K562 (cell line): Measurements from ENCODE around the gene LCN1. TPM values are rescaled to one million over a fixed set of nuclear protein-coding genes. Genes with fewer than 3 reads are reported as not detected.

Source experiments
- BCL6 ChIP-seq: fragments of 250-450 bp; sonication (Bioruptor Pico); IDR thresholded peaks from 2 replicates; pipeline ENCODE4 v1.4.0; 2020
- BDP1 ChIP-seq: IDR thresholded peaks from 3 replicates; pipeline ENCODE4 v1.6.1; 2011; ENCODE audit not compliant: insufficient read length, insufficient read depth
- STAT5A ChIP-seq: IDR thresholded peaks from 2 replicates; pipeline ENCODE4 v1.6.1; 2012; ENCODE audit warnings: low read length, inconsistent platforms, borderline replicate concordance
- TEAD4 ChIP-seq, 2 experiments: sonication (generic) in 1 of 2; formaldehyde crosslinking in 1 of 2; IDR thresholded peaks; 2 replicates each; pipeline versions ENCODE4 v1.6.1 to v1.8.0; 2012 to 2022; ENCODE audit warnings: borderline replicate concordance in 1 of 2, inconsistent platforms in 1 of 2, low read length in 1 of 2, mild to moderate bottlenecking in 1 of 2, missing genetic modification reagents in 1 of 2
- ZFX ChIP-seq: sonication (generic); formaldehyde crosslinking; IDR thresholded peaks from 2 replicates; pipeline ENCODE4 v1.8.0; 2022; ENCODE audit warnings: mild to moderate bottlenecking, missing genetic modification reagents, moderate library complexity
- ZNF408 ChIP-seq: fragments of 250-450 bp; sonication (Bioruptor Pico); IDR thresholded peaks from 2 replicates; pipeline ENCODE4 v1.4.0; 2020; ENCODE audit warnings: low read depth, mild to moderate bottlenecking, moderate library complexity
- polyA plus RNA-seq, 8 experiments: library from polyadenylated mRNA; depleted of rRNA in 4 of 8; stranded (reverse) in 5 of 8; unstranded in 3 of 8; fragments of >200 nt; fragmentation: Nextera tagmentation in 2 of 8; fragmentation: Illumina TruSeq in 1 of 8; extraction: Ambion mirVana in 2 of 8; extraction: Trizol in 1 of 8; gene quantifications; 2 replicates each; pipeline versions ENCODE4 v1.2.1 to v1.2.3, GENCODE V29; 2011 to 2014; ENCODE audit warnings: inconsistent platforms in 1 of 8, missing spikeins in 1 of 8
- total RNA-seq, 7 experiments: library from RNA; depleted of rRNA in 6 of 7; stranded (reverse); fragments of >200 nt in 6 of 7; fragmentation: Illumina TruSeq in 2 of 7; extraction: Trizol in 2 of 7; gene quantifications; 2 replicates each; pipeline versions ENCODE4 v1.2.1 to v1.2.3, GENCODE V29; 2011 to 2021; ENCODE audit warnings: low replicate concordance in 1 of 7
- TF ChIP-seq, protein P1 (sequence below): fragments of 450-650 bp; IDR thresholded peaks from 2 replicates; pipeline ENCODE4 v1.6.1; 2016; ENCODE audit warnings: mild to moderate bottlenecking, moderate library complexity

Gene LCN1
- total and polyA plus RNA-seq, 9 of the 15 experiments (the other 6 are each of a cell fraction or from before 2014, with no cell fraction given): not detected

- TF ChIP-seq TEAD4 (IDR thresholded peaks at IDR 0.05; ENCODE audit: low read length): no peak
- no peak for TF ChIP-seq TEAD4 (CRISPR knock-in tag; IDR thresholded peaks at IDR 0.05; ENCODE audit: borderline replicate concordance)
- no peak for TF ChIP-seq ZFX
- TF ChIP-seq, protein P1, sequence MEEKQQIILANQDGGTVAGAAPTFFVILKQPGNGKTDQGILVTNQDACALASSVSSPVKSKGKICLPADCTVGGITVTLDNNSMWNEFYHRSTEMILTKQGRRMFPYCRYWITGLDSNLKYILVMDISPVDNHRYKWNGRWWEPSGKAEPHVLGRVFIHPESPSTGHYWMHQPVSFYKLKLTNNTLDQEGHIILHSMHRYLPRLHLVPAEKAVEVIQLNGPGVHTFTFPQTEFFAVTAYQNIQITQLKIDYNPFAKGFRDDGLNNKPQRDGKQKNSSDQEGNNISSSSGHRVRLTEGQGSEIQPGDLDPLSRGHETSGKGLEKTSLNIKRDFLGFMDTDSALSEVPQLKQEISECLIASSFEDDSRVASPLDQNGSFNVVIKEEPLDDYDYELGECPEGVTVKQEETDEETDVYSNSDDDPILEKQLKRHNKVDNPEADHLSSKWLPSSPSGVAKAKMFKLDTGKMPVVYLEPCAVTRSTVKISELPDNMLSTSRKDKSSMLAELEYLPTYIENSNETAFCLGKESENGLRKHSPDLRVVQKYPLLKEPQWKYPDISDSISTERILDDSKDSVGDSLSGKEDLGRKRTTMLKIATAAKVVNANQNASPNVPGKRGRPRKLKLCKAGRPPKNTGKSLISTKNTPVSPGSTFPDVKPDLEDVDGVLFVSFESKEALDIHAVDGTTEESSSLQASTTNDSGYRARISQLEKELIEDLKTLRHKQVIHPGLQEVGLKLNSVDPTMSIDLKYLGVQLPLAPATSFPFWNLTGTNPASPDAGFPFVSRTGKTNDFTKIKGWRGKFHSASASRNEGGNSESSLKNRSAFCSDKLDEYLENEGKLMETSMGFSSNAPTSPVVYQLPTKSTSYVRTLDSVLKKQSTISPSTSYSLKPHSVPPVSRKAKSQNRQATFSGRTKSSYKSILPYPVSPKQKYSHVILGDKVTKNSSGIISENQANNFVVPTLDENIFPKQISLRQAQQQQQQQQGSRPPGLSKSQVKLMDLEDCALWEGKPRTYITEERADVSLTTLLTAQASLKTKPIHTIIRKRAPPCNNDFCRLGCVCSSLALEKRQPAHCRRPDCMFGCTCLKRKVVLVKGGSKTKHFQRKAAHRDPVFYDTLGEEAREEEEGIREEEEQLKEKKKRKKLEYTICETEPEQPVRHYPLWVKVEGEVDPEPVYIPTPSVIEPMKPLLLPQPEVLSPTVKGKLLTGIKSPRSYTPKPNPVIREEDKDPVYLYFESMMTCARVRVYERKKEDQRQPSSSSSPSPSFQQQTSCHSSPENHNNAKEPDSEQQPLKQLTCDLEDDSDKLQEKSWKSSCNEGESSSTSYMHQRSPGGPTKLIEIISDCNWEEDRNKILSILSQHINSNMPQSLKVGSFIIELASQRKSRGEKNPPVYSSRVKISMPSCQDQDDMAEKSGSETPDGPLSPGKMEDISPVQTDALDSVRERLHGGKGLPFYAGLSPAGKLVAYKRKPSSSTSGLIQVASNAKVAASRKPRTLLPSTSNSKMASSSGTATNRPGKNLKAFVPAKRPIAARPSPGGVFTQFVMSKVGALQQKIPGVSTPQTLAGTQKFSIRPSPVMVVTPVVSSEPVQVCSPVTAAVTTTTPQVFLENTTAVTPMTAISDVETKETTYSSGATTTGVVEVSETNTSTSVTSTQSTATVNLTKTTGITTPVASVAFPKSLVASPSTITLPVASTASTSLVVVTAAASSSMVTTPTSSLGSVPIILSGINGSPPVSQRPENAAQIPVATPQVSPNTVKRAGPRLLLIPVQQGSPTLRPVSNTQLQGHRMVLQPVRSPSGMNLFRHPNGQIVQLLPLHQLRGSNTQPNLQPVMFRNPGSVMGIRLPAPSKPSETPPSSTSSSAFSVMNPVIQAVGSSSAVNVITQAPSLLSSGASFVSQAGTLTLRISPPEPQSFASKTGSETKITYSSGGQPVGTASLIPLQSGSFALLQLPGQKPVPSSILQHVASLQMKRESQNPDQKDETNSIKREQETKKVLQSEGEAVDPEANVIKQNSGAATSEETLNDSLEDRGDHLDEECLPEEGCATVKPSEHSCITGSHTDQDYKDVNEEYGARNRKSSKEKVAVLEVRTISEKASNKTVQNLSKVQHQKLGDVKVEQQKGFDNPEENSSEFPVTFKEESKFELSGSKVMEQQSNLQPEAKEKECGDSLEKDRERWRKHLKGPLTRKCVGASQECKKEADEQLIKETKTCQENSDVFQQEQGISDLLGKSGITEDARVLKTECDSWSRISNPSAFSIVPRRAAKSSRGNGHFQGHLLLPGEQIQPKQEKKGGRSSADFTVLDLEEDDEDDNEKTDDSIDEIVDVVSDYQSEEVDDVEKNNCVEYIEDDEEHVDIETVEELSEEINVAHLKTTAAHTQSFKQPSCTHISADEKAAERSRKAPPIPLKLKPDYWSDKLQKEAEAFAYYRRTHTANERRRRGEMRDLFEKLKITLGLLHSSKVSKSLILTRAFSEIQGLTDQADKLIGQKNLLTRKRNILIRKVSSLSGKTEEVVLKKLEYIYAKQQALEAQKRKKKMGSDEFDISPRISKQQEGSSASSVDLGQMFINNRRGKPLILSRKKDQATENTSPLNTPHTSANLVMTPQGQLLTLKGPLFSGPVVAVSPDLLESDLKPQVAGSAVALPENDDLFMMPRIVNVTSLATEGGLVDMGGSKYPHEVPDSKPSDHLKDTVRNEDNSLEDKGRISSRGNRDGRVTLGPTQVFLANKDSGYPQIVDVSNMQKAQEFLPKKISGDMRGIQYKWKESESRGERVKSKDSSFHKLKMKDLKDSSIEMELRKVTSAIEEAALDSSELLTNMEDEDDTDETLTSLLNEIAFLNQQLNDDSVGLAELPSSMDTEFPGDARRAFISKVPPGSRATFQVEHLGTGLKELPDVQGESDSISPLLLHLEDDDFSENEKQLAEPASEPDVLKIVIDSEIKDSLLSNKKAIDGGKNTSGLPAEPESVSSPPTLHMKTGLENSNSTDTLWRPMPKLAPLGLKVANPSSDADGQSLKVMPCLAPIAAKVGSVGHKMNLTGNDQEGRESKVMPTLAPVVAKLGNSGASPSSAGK: no peak
- TF ChIP-seq STAT5A: no peak
- no peak for TF ChIP-seq BDP1
- no peak for TF ChIP-seq ZNF408 (CRISPR knock-in tag)
- TF ChIP-seq BCL6 (CRISPR knock-in tag): no peak
Observed at GRCh38 chr9:135500071-135500524, 21.1 kb upstream of the LCN1 start (continued).
